Measurements from ENCODE around the gene BAIAP3.
"Not testable (repeated sequence)": the region's sequence is repeated elsewhere in the genome, so short reads cannot be mapped to it uniquely, and the experiment has no call there.

The BAIAP3 gene

GRCh38 chr16:1333149-1333812, at the start of gene BAIAP3:
Gene BAIAP3 (plus strand): TSS chr16:1333645. CDS start chr16:1338550, 4,905 bp downstream.
- peak; percentile 55 for DNase-seq

GRCh38 chr16:1283996-1284616, 49.3 kb upstream of the BAIAP3 start:
- DNase-seq, result no peak

- DNase-seq, result peak; percentile 37
Measured at GRCh38 chr16:1285669-1286512, 47.6 kb upstream of the BAIAP3 start.

GRCh38 chr16:1286513-1287094, 46.8 kb upstream of the BAIAP3 start:
- DNase-seq, result no peak

- no peak for DNase-seq
Measured at GRCh38 chr16:1287982-1288670, 45.3 kb upstream of the BAIAP3 start.

GRCh38 chr16:1288813-1289476, 44.5 kb upstream of the BAIAP3 start:
- DNase-seq, result no peak

- no peak for DNase-seq
Measured at GRCh38 chr16:1289477-1289866, 44.0 kb upstream of the BAIAP3 start.

- no peak for DNase-seq
Measured at GRCh38 chr16:1290063-1290501, 43.4 kb upstream of the BAIAP3 start.

GRCh38 chr16:1290860-1291575, 42.4 kb upstream of the BAIAP3 start:
- no peak for DNase-seq

GRCh38 chr16:1291576-1291974, 41.9 kb upstream of the BAIAP3 start:
- no peak for DNase-seq

GRCh38 chr16:1292208-1292607, 41.2 kb upstream of the BAIAP3 start:
- DNase-seq, result not testable (repeated sequence)

- not testable (repeated sequence) for DNase-seq
Measured at GRCh38 chr16:1292808-1293207, 40.6 kb upstream of the BAIAP3 start.

- DNase-seq, result no peak
Measured at GRCh38 chr16:1293921-1294656, 39.4 kb upstream of the BAIAP3 start.

GRCh38 chr16:1295465-1295864, 38.0 kb upstream of the BAIAP3 start:
- no peak for DNase-seq

GRCh38 chr16:1296688-1297017, 36.8 kb upstream of the BAIAP3 start:
- DNase-seq, result not testable (repeated sequence)

- no peak for DNase-seq
Measured at GRCh38 chr16:1297018-1297696, 36.3 kb upstream of the BAIAP3 start.

- DNase-seq, result no peak
Measured at GRCh38 chr16:1298406-1298805, 35.0 kb upstream of the BAIAP3 start.

- no peak for DNase-seq
Measured at GRCh38 chr16:1299012-1299867, 34.2 kb upstream of the BAIAP3 start.

GRCh38 chr16:1299868-1300203, 33.6 kb upstream of the BAIAP3 start:
- DNase-seq, result no peak

Measured in NCI-H82 (cell line).